Ovary (tissue), 9 donors: ENCODE measurements around the gene CNR1. TPM values are rescaled to one million over a fixed set of nuclear protein-coding genes. Genes with fewer than 3 reads are reported as not detected.

ENCODE experiments used
- DNase-seq, 5 donors: peaks; one replicate each; pipeline ENCODE4 v3.0.0-alpha.2; 2019 to 2020
- H3K27ac ChIP-seq, 2 donors: fragments of 200-600 bp; one replicate each; pipeline versions ENCODE4 v1.5.1 to v1.8.0; 2019 to 2022
- H3K27me3 ChIP-seq: fragments of 200-600 bp; one replicate; pipeline ENCODE4 v1.8.0; 2022
- H3K36me3 ChIP-seq: fragments of 200-600 bp; sonication (generic); one replicate; pipeline ENCODE4 v1.5.1; 2019
- H3K4me1 ChIP-seq: one replicate; pipeline ENCODE4 v1.8.1; 2013; ENCODE audit warnings: mild to moderate bottlenecking, moderate library complexity; ENCODE audit not compliant: insufficient read depth
- H3K4me3 ChIP-seq: fragments of 200-600 bp; sonication (generic); one replicate; pipeline ENCODE4 v1.5.1; 2017
- H3K9me3 ChIP-seq, 2 donors: fragments of 200-600 bp in 1 of 2; sonication (generic) in 1 of 2; one replicate each; pipeline versions ENCODE4 v1.5.1 to v1.8.1; 2013 to 2019; ENCODE audit warnings: mild to moderate bottlenecking in 1 of 2, moderate library complexity in 1 of 2
- CTCF ChIP-seq, 3 donors: fragments of 450-650 bp in 2 of 3; fragments of 200-600 bp in 1 of 3; IDR thresholded peaks; one replicate each; pipeline versions ENCODE4 v1.5.1 to v1.8.0; 2016 to 2022; ENCODE audit warnings: antibody characterized with exemption in 3 of 3, mild to moderate bottlenecking in 1 of 3
- EP300 ChIP-seq: sonication (generic); formaldehyde crosslinking; IDR thresholded peaks from one replicate; pipeline ENCODE4 v1.6.1; 2017; ENCODE audit warnings: antibody characterized with exemption
- POLR2A ChIP-seq: fragments of 450-650 bp; IDR thresholded peaks from one replicate; pipeline ENCODE4 v1.6.1; 2017; ENCODE audit warnings: antibody characterized with exemption, mild to moderate bottlenecking, moderate library complexity
- WGBS, 3 donors: extraction: QIAGEN DNeasy Blood & Tissue Kit in 1 of 3; methylation state at CpG; one replicate each; pipeline versions ENCODE4 v1.1.5 to v1.1.7; 2013 to 2017; 5-methylcytosine and 5-hydroxymethylcytosine counted together
- intact Hi-C, 4 donors: fragments of 100-400 bp; cut with DNase I; formaldehyde crosslinking; loops; one replicate each; pipeline versions ENCODE4 v1.11.0 to v1.15.1; 2022 to 2023
- polyA plus RNA-seq, 2 donors: library from polyadenylated mRNA; stranded (reverse); fragments of 200-250 nt in 1 of 2; fragments of 350-450 nt in 1 of 2; fragmentation: Illumina TruSeq in 1 of 2; extraction: RNeasy Lipid Tissue Mini Kit (QIAGEN cat#74804) in 1 of 2; gene quantifications; one replicate each; pipeline ENCODE4 v1.2.3, GENCODE V29; 2013 to 2014
- total RNA-seq, 7 donors: library from RNA; depleted of rRNA in 2 of 7; stranded (reverse); fragments of >200 nt in 2 of 7; fragmentation: NEBNext Ultra II Directional in 3 of 7; extraction: Animal tissue kit (Norgen Biotek cat#: 25700) in 3 of 7; gene quantifications; one replicate each; pipeline versions ENCODE4 v1.1.0 to v1.2.4, GENCODE V29; 2016 to 2023
- donor health status: DM: no; HTN: no; CAD: no; lungs with moderate emphysema.
- donor health status: DM: no; HTN: no; CAD: no.
- donor health status: Bipolar disorder and iron deficiency.
- donor health status: DM: yes; HTN: yes; CAD: no.
- donor health status: DM: no; HTN: no; CAD: no.
- donor health status: DM: yes; HTN: yes; CAD: no.

CNR1 gene
- total and polyA plus RNA-seq, 9 donors: 0.43 to 4.2 (median 1.8) TPM

- H3K27me3 ChIP-seq: no peaks in the 10 kb centered on the region
- H3K4me1 ChIP-seq: no peaks in the 10 kb centered on the region
- TF ChIP-seq POLR2A: no peak
- TF ChIP-seq CTCF (IDR thresholded peaks at IDR 0.05): no peak
- TF ChIP-seq EP300: no peak
- H3K27ac ChIP-seq: no peak overlapping the region
- WGBS, 3 donors: 11 to 37% (median 12%) methylated on average over 3 of the region's 3 CpGs
- no peaks in the 10 kb centered on the region for H3K9me3 ChIP-seq
- intact Hi-C loops: no loop called here
- no peak for DNase-seq
- no peaks in the 10 kb centered on the region for H3K36me3 ChIP-seq
- no peak overlapping the region for H3K4me3 ChIP-seq
These were observed 49.9 kb downstream of the CNR1 start for GRCh38 chr6:88116276-88116675.

GRCh38 chr6:88115307-88115706 lies 50.8 kb downstream of the CNR1 start:
- H3K9me3 ChIP-seq: no peaks in the 10 kb centered on the region
- H3K4me3 ChIP-seq: no peak overlapping the region
- H3K27me3 ChIP-seq: no peaks in the 10 kb centered on the region
- no peaks in the 10 kb centered on the region for H3K36me3 ChIP-seq
- no peak overlapping the region for H3K27ac ChIP-seq
- H3K4me1 ChIP-seq: no peaks in the 10 kb centered on the region
- intact Hi-C loops: no loop called here
- WGBS, 3 donors: 42 to 88% (median 46%) methylated on average over 2 of the region's 2 CpGs
- DNase-seq: no peak
- TF ChIP-seq EP300 (no peak), POLR2A (no peak), CTCF (IDR thresholded peaks at IDR 0.05) (no peak)

GRCh38 chr6:88114838-88115237 lies 51.3 kb downstream of the CNR1 start:
- 45 to 55% (median 47%) methylated on average over 2 of the region's 2 CpGs for WGBS, 3 donors
- H3K4me3 ChIP-seq: no peak overlapping the region
- no peaks in the 10 kb centered on the region for H3K36me3 ChIP-seq
- no peak overlapping the region for H3K27ac ChIP-seq
- H3K4me1 ChIP-seq: no peaks in the 10 kb centered on the region
- H3K27me3 ChIP-seq: no peaks in the 10 kb centered on the region
- no peak for TF ChIP-seq CTCF (IDR thresholded peaks at IDR 0.05)
- no peak for TF ChIP-seq POLR2A
- TF ChIP-seq EP300: no peak
- H3K9me3 ChIP-seq: no peaks in the 10 kb centered on the region
- intact Hi-C loops: no loop called here
- DNase-seq: no peak

GRCh38 chr6:88111991-88112390 lies 54.2 kb downstream of the CNR1 start:
- 53 to 59% (median 58%) methylated on average over 5 of the region's 5 CpGs for WGBS, 3 donors
- no peaks in the 10 kb centered on the region for H3K9me3 ChIP-seq
- no peak overlapping the region for H3K27ac ChIP-seq
- no peak overlapping the region for H3K4me3 ChIP-seq
- TF ChIP-seq POLR2A: no peak
- no peak for TF ChIP-seq CTCF (IDR thresholded peaks at IDR 0.05)
- TF ChIP-seq EP300: no peak
- no peak for DNase-seq
- H3K27me3 ChIP-seq: no peaks in the 10 kb centered on the region
- H3K36me3 ChIP-seq: no peaks in the 10 kb centered on the region
- intact Hi-C loops: no loop called here
- H3K4me1 ChIP-seq: no peaks in the 10 kb centered on the region

- Histone ChIP-seq H3K27ac (no peak overlapping the region), H3K27me3 (no peaks in the 10 kb centered on the region), H3K9me3 (no peaks in the 10 kb centered on the region), H3K36me3 (no peaks in the 10 kb centered on the region), H3K4me1 (no peaks in the 10 kb centered on the region), H3K4me3 (no peak overlapping the region)
- TF ChIP-seq POLR2A: no peak
- intact Hi-C loops: no loop called here
- no peak for DNase-seq
These were observed 58.9 kb downstream of the CNR1 start for GRCh38 chr6:88107241-88107640.
